Liver (tissue), 9 donors: Measurements from ENCODE around the gene BRINP1. TPM values are rescaled to one million over a fixed set of nuclear protein-coding genes. Genes with fewer than 3 reads are reported as not detected.

ENCODE experiments used
- DNase-seq: peaks from one replicate; pipeline ENCODE4 v3.0.0-alpha.2; 2017; ENCODE audit warnings: low spot score
- H3K27ac ChIP-seq, 2 donors: one replicate each; pipeline ENCODE4 v1.7.0; 2013; ENCODE audit warnings: inconsistent platforms in 2 of 2, low read length in 2 of 2, control low read depth in 1 of 2, low read depth in 1 of 2, mild to moderate bottlenecking in 1 of 2
- H3K27me3 ChIP-seq, 4 donors: one replicate each; pipeline versions ENCODE4 v1.6.1 to v1.7.0; 2013; ENCODE audit warnings: low read length in 3 of 4, inconsistent platforms in 1 of 4, mild to moderate bottlenecking in 1 of 4, moderate library complexity in 1 of 4; ENCODE audit not compliant: control insufficient read depth in 4 of 4, insufficient read depth in 4 of 4
- H3K36me3 ChIP-seq, 4 donors: one replicate each; pipeline versions ENCODE4 v1.6.1 to v1.7.0; 2013; ENCODE audit warnings: low read length in 3 of 4, mild to moderate bottlenecking in 3 of 4, low read depth in 1 of 4, moderate library complexity in 1 of 4; ENCODE audit not compliant: control insufficient read depth in 4 of 4, insufficient read depth in 3 of 4
- H3K4me1 ChIP-seq, 4 donors: one replicate each; pipeline versions ENCODE4 v1.6.1 to v1.7.0; 2013; ENCODE audit warnings: low read length in 3 of 4, mild to moderate bottlenecking in 3 of 4, moderate library complexity in 1 of 4; ENCODE audit not compliant: control insufficient read depth in 4 of 4, insufficient read depth in 4 of 4
- H3K4me3 ChIP-seq, 3 donors: one replicate each; pipeline versions ENCODE4 v1.6.1 to v1.7.0; 2013; ENCODE audit warnings: low read length in 3 of 3, control low read depth in 1 of 3, low read depth in 1 of 3, mild to moderate bottlenecking in 1 of 3
- H3K9ac ChIP-seq, 2 donors: one replicate each; pipeline ENCODE4 v1.7.0; 2013; ENCODE audit warnings: low read length in 2 of 2, mild to moderate bottlenecking in 2 of 2, moderate library complexity in 2 of 2, control low read depth in 1 of 2, low read depth in 1 of 2
- H3K9me3 ChIP-seq, 4 donors: one replicate each; pipeline versions ENCODE4 v1.6.1 to v1.7.0; 2013; ENCODE audit warnings: low read length in 3 of 4; ENCODE audit not compliant: control insufficient read depth in 4 of 4
- FOXA1 ChIP-seq: IDR thresholded peaks from 2 replicates; pipeline ENCODE4 v1.6.1; 2016; ENCODE audit warnings: antibody characterized with exemption
- GABPA ChIP-seq, 2 donors: IDR thresholded peaks in 1 of 2; conservative IDR thresholded peaks in 1 of 2; 2 replicates each; pipeline ENCODE4 v1.6.1; 2016; ENCODE audit warnings: antibody characterized with exemption in 2 of 2, mild to moderate bottlenecking in 1 of 2, moderate library complexity in 1 of 2
- HNF4A ChIP-seq, 2 donors: conservative IDR thresholded peaks; 2 replicates each; pipeline ENCODE4 v1.6.1; 2016; ENCODE audit warnings: antibody characterized with exemption in 2 of 2, mild to moderate bottlenecking in 2 of 2
- HNF4G ChIP-seq: IDR thresholded peaks from 2 replicates; pipeline ENCODE4 v1.6.1; 2016; ENCODE audit warnings: antibody characterized with exemption
- JUND ChIP-seq, 2 donors: IDR thresholded peaks; 2 replicates each; pipeline ENCODE4 v1.6.1; 2016; ENCODE audit warnings: antibody characterized with exemption in 2 of 2
- RXRA ChIP-seq, 2 donors: IDR thresholded peaks; 2 replicates each; pipeline ENCODE4 v1.6.1; 2017 to 2018; ENCODE audit warnings: antibody characterized with exemption in 2 of 2, mild to moderate bottlenecking in 1 of 2
- SP1 ChIP-seq: IDR thresholded peaks from 2 replicates; pipeline ENCODE4 v1.6.1; 2018; ENCODE audit warnings: antibody characterized with exemption, mild to moderate bottlenecking
- TAF1 ChIP-seq: conservative IDR thresholded peaks from 2 replicates; pipeline ENCODE4 v1.6.1; 2016; ENCODE audit warnings: antibody characterized with exemption, mild to moderate bottlenecking
- polyA plus RNA-seq, 2 donors: library from polyadenylated mRNA; stranded (reverse) in 1 of 2; unstranded in 1 of 2; fragments of 200-250 nt in 1 of 2; fragments of >200 nt in 1 of 2; fragmentation: Nextera tagmentation in 1 of 2; extraction: Ambion mirVana in 1 of 2; gene quantifications; one replicate each; pipeline versions ENCODE4 v1.2.1 to v1.2.3, GENCODE V29; 2013 to 2015
- total RNA-seq, 2 donors: library from RNA; depleted of rRNA; stranded (reverse); fragments of >200 nt; gene quantifications; one replicate each; pipeline ENCODE4 v1.2.3, GENCODE V29; 2014
- TF ChIP-seq, protein P1 (sequence below): IDR thresholded peaks from 2 replicates; pipeline ENCODE4 v1.6.1; 2016; ENCODE audit warnings: antibody characterized with exemption
- TF ChIP-seq, protein P2 (sequence below): fragments of 150-350 bp; IDR thresholded peaks from 2 replicates; pipeline ENCODE4 v1.5.1; 2017; ENCODE audit warnings: improper control_type of control experiment, low read depth, low read length; ENCODE audit not compliant: missing input control
- TF ChIP-seq, protein P3 (sequence below): IDR thresholded peaks from 2 replicates; pipeline ENCODE4 v1.6.1; 2016; ENCODE audit warnings: antibody characterized with exemption
- donor health status: healthy.
- donor health status: healthy.
- donor health status: healthy.
- donor health status: healthy.
- donor health status: healthy.

BRINP1 gene
- total and polyA plus RNA-seq, 4 donors, result under 0.01 to 0.43 (median 0.18) TPM

DNA sequence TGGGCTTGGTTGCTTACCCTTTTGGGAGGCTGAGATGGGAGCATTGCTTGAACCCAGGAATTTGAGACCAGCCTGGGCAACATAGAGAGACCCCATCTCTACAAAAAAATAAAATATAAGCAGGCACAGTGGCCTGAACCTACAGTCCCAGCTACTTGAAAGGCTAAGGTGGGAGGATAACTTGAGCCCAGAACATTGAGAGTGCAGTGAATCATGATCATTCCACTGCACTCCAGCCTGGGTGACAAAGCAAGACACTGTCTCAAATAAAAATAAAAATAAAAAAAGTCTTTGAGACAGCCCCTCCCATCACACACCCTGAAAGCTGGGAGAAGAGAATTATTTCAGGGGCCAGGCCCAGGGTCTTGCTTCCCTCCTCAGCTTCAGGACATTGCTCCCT, 251.8 kb downstream of the BRINP1 start:
- no peak overlapping the region for H3K27ac ChIP-seq
- H3K4me3 ChIP-seq, result no peak overlapping the region
- H3K9ac ChIP-seq, result no peak overlapping the region
- no peaks in the 10 kb centered on the region for H3K36me3 ChIP-seq
- peaks cover 0 to 4% (median 0%) of the 10 kb centered on the region in 4 donors for H3K27me3 ChIP-seq
- no peak for DNase-seq
- TF ChIP-seq TAF1 (no peak), SP1 (no peak), JUND (IDR thresholded peaks at IDR 0.05) (no peak), HNF4G (no peak), FOXA1 (no peak), RXRA (IDR thresholded peaks at IDR 0.05) (no peak), HNF4A (conservative IDR thresholded peaks at IDR 0.05) (no peak), GABPA (IDR thresholded peaks at IDR 0.05 in 1 of 2, conservative IDR thresholded peaks at IDR 0.05 in 1 of 2) (no peak)
- TF ChIP-seq, protein P1, sequence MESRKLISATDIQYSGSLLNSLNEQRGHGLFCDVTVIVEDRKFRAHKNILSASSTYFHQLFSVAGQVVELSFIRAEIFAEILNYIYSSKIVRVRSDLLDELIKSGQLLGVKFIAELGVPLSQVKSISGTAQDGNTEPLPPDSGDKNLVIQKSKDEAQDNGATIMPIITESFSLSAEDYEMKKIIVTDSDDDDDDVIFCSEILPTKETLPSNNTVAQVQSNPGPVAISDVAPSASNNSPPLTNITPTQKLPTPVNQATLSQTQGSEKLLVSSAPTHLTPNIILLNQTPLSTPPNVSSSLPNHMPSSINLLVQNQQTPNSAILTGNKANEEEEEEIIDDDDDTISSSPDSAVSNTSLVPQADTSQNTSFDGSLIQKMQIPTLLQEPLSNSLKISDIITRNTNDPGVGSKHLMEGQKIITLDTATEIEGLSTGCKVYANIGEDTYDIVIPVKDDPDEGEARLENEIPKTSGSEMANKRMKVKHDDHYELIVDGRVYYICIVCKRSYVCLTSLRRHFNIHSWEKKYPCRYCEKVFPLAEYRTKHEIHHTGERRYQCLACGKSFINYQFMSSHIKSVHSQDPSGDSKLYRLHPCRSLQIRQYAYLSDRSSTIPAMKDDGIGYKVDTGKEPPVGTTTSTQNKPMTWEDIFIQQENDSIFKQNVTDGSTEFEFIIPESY, result no peak
- TF ChIP-seq, protein P2, sequence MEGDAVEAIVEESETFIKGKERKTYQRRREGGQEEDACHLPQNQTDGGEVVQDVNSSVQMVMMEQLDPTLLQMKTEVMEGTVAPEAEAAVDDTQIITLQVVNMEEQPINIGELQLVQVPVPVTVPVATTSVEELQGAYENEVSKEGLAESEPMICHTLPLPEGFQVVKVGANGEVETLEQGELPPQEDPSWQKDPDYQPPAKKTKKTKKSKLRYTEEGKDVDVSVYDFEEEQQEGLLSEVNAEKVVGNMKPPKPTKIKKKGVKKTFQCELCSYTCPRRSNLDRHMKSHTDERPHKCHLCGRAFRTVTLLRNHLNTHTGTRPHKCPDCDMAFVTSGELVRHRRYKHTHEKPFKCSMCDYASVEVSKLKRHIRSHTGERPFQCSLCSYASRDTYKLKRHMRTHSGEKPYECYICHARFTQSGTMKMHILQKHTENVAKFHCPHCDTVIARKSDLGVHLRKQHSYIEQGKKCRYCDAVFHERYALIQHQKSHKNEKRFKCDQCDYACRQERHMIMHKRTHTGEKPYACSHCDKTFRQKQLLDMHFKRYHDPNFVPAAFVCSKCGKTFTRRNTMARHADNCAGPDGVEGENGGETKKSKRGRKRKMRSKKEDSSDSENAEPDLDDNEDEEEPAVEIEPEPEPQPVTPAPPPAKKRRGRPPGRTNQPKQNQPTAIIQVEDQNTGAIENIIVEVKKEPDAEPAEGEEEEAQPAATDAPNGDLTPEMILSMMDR, result no peak
- TF ChIP-seq, protein P3, sequence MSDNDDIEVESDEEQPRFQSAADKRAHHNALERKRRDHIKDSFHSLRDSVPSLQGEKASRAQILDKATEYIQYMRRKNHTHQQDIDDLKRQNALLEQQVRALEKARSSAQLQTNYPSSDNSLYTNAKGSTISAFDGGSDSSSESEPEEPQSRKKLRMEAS, result no peak
- H3K4me1 ChIP-seq, result no peaks in the 10 kb centered on the region
- peaks cover 0 to 4% (median 0%) of the 10 kb centered on the region in 4 donors for H3K9me3 ChIP-seq
